ENCODE measurements around the gene FER.

- TF ChIP-seq EZH2 (IDR thresholded peaks at IDR 0.05; ENCODE audit: low read length, unreplicated experiment) (no peak), CTCF (conservative IDR thresholded peaks at IDR 0.05; ENCODE audit: low read depth, low read length) (no peak), EZH2phosphoT487 (IDR thresholded peaks at IDR 0.05; ENCODE audit: borderline replicate concordance, low read length) (no peak)
Measured at GRCh38 chr5:108715408-108715807, 32.3 kb upstream of the FER start.
